Neural crest cell (in vitro differentiated cells): Measurements from ENCODE around the gene PRCP. TPM values are rescaled to one million over a fixed set of nuclear protein-coding genes. Genes with fewer than 3 reads are reported as not detected.

Experiments
- DNase-seq: peaks from one replicate; pipeline ENCODE4 v3.0.0; 2021; ENCODE audit warnings: low read depth, mixed read lengths, low spot score
- H3K27ac Mint-ChIP-seq: one replicate; pipeline ENCODE4 v1.8.0; 2021; ENCODE audit warnings: mild to moderate bottlenecking, mixed read lengths; ENCODE audit not compliant: unreplicated experiment
- H3K27me3 Mint-ChIP-seq: 2 replicates; pipeline ENCODE4 v1.8.0; 2021; ENCODE audit warnings: low read depth, mild to moderate bottlenecking, mixed read lengths
- H3K36me3 Mint-ChIP-seq: 2 replicates; pipeline ENCODE4 v1.8.0; 2021; ENCODE audit warnings: low read depth, mild to moderate bottlenecking, mixed read lengths
- H3K4me1 Mint-ChIP-seq: 2 replicates; pipeline ENCODE4 v1.8.0; 2021; ENCODE audit warnings: mixed read lengths
- H3K4me3 Mint-ChIP-seq: one replicate; pipeline ENCODE4 v1.8.0; 2021; ENCODE audit warnings: mild to moderate bottlenecking, mixed read lengths
- H3K9me3 Mint-ChIP-seq: 2 replicates; pipeline ENCODE4 v1.8.0; 2021; ENCODE audit warnings: mixed read lengths
- total RNA-seq: library from RNA; stranded (reverse); gene quantifications from 2 replicates; pipeline ENCODE4 v1.2.1, GENCODE V29; 2021
- TF ChIP-seq, protein P1 (sequence below): fragments of 200-600 bp; sonication (generic); conservative IDR thresholded peaks from 2 replicates; pipeline ENCODE4 v1.5.0; 2021; ENCODE audit warnings: antibody characterized with exemption, mild to moderate bottlenecking

PRCP gene
- total RNA-seq, 1 donor from 2014 or later = 59.8 TPM

DNA sequence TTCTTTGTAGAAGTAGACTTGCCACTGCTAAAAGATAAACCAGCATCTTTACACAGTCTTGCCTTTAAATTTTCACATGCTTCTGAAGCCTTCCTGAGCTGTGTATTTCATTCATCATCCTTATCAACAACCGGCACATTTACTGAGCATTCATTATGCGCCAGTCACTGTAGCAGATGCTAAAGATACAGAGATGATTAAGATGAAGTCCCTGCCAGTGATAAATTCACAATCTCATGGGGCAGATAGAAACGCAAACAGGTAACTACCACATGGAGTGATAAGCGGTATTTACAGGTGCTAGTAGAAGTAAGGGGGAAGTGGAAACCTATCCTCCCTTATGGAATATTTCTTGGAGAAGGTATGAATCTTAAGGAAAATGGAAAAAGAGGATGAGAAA is 67.2 kb downstream of the PRCP start:
- TF ChIP-seq, protein P1, sequence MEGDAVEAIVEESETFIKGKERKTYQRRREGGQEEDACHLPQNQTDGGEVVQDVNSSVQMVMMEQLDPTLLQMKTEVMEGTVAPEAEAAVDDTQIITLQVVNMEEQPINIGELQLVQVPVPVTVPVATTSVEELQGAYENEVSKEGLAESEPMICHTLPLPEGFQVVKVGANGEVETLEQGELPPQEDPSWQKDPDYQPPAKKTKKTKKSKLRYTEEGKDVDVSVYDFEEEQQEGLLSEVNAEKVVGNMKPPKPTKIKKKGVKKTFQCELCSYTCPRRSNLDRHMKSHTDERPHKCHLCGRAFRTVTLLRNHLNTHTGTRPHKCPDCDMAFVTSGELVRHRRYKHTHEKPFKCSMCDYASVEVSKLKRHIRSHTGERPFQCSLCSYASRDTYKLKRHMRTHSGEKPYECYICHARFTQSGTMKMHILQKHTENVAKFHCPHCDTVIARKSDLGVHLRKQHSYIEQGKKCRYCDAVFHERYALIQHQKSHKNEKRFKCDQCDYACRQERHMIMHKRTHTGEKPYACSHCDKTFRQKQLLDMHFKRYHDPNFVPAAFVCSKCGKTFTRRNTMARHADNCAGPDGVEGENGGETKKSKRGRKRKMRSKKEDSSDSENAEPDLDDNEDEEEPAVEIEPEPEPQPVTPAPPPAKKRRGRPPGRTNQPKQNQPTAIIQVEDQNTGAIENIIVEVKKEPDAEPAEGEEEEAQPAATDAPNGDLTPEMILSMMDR = no peak

DNA sequence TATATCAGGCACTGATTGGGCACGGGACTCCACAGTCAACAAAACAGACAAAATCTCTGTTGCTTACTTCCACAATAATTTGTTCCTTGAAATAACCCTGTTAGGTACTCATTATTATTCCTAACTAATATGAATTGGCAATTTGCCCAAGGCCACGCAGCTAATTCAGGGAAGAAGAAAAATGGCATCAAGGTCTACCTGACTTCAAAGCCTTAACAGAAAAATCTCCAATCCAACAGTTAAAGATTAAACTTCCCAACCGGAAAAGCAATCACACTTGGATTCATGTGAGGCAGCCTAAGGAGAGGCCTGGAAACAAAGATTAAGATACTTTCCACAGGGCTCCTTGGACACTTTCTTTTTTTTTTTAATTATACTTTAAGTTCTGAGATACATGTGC is 68.9 kb downstream of the PRCP start:
- H3K4me1 Mint-ChIP-seq = peaks cover 12% of the 10 kb centered on the region
- H3K4me3 Mint-ChIP-seq = no peak overlapping the region
- DNase-seq = no peak
- no peaks in the 10 kb centered on the region for H3K27me3 Mint-ChIP-seq
- peaks cover 30% of the 10 kb centered on the region for H3K36me3 Mint-ChIP-seq
- H3K9me3 Mint-ChIP-seq = peaks cover 3% of the 10 kb centered on the region
- TF ChIP-seq, protein P1 = no peak
- H3K27ac Mint-ChIP-seq = no peak overlapping the region

More for the DNA sequence above, 67.2 kb downstream of the PRCP start:
- DNase-seq = no peak
- no peak overlapping the region for H3K27ac Mint-ChIP-seq
- no peaks in the 10 kb centered on the region for H3K27me3 Mint-ChIP-seq
- H3K4me3 Mint-ChIP-seq = no peak overlapping the region
- peaks cover 33% of the 10 kb centered on the region for H3K36me3 Mint-ChIP-seq
- peaks cover 12% of the 10 kb centered on the region for H3K4me1 Mint-ChIP-seq
- H3K9me3 Mint-ChIP-seq = peaks cover 3% of the 10 kb centered on the region

DNA sequence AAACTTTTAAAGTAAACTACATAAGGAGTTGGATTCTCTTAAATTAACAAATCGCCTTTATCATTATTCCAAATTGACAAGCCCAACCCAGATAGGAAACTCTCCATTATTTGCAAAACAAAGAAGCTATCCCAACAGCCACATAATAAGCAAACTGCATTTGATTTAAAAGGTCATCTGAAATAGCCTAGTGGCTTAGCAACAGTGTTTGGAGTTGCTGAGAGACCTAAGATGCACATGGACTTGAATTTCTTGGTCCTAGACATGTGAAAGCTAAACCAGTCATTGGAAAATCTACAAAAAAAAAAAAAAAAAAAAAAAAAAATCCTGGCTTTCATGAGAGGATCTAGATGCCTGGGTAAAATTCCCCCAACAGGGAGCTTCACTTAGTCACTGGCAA is 69.5 kb downstream of the PRCP start:
- TF ChIP-seq, protein P1 = no peak
- Mint-ChIP-seq H3K4me3 (no peak overlapping the region), H3K9me3 (peaks cover 3% of the 10 kb centered on the region), H3K27me3 (no peaks in the 10 kb centered on the region), H3K36me3 (peaks cover 28% of the 10 kb centered on the region), H3K4me1 (peaks cover 12% of the 10 kb centered on the region), H3K27ac (no peak overlapping the region)
- DNase-seq = no peak

DNA sequence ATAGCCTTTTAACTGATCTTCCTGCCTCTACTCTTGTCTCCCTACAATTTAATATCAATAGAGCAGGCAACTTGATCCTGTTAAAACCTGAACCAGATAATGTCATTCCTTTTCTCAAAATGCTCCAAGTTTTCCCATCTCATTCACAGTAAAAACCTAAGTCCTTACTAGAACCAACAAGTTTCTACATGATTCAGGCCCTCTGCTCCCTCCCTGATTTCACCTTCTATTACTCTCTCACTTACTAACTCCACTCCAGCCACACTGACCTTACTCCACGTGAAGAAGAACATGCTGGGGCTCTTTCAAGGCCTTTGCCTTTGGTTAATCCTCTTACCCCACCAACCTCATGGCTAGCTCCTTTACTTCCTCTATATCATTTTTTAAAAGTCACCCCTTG is 71.1 kb downstream of the PRCP start:
- Mint-ChIP-seq H3K27me3 (no peaks in the 10 kb centered on the region), H3K36me3 (peaks cover 27% of the 10 kb centered on the region), H3K4me3 (no peak overlapping the region), H3K4me1 (peaks cover 12% of the 10 kb centered on the region), H3K27ac (no peak overlapping the region), H3K9me3 (peaks cover 3% of the 10 kb centered on the region)
- TF ChIP-seq, protein P1 = no peak
- DNase-seq = no peak

DNA sequence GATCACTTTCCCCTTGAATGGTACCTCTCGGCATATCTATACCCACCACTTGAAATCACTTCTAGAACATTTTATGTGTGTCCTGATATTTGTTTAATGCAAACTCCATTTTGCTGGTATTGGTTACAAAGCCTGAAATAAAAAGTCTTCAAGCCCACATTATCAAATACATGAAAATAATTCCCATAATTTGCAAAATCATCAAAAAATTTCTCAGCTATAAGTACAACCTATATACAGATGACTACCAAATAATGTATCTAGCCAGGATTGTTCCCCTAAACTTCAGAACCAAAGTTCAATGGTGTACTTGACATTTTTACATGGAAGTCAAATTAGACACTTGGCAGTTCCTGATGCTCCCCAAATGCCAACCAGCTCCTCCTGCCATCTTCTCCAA is 71.8 kb downstream of the PRCP start:
- TF ChIP-seq, protein P1 = no peak
- peaks cover 15% of the 10 kb centered on the region for H3K4me1 Mint-ChIP-seq

DNA sequence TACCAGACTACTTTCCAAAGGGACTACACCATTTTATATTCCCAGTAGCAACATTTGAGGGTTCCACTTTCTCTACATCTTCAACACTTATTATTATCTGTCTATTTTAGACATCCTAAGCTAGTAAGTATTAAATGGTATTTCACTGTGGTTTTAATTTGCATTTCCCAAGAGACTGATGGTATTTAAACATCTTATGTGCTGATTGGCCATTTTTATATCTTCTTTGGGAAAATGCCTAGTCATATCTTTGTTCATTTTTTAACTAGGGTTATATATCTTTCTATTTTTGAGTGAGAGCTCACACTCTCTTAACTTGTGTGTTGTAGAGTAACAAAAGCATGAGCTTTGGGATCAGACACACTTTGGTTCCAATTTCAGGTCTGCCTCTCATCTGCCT is 73.7 kb downstream of the PRCP start:
- TF ChIP-seq, protein P1 = no peak
- Mint-ChIP-seq H3K27ac (no peak overlapping the region), H3K9me3 (no peaks in the 10 kb centered on the region), H3K4me1 (peaks cover 15% of the 10 kb centered on the region), H3K4me3 (no peak overlapping the region), H3K36me3 (peaks cover 17% of the 10 kb centered on the region), H3K27me3 (no peaks in the 10 kb centered on the region)
- DNase-seq = no peak

More for the DNA sequence above, 71.8 kb downstream of the PRCP start:
- no peak overlapping the region for H3K27ac Mint-ChIP-seq
- H3K4me3 Mint-ChIP-seq = no peak overlapping the region
- H3K27me3 Mint-ChIP-seq = no peaks in the 10 kb centered on the region
- peaks cover 27% of the 10 kb centered on the region for H3K36me3 Mint-ChIP-seq
- DNase-seq = no peak
- peaks cover 3% of the 10 kb centered on the region for H3K9me3 Mint-ChIP-seq
